GM18508 (cell line): ENCODE results near the gene IL4R.
"Not testable (repeated sequence)": the region's sequence is repeated elsewhere in the genome, so short reads cannot be mapped to it uniquely, and the experiment has no call there.

Experiments
- ATAC-seq: cut with Tn5 transposase; IDR thresholded peaks from one replicate; pipeline ENCODE4 v1.9.1; 2021; ENCODE audit warnings: moderate number of reproducible peaks; ENCODE audit not compliant: insufficient read depth, unreplicated experiment

IL4R gene

DNA sequence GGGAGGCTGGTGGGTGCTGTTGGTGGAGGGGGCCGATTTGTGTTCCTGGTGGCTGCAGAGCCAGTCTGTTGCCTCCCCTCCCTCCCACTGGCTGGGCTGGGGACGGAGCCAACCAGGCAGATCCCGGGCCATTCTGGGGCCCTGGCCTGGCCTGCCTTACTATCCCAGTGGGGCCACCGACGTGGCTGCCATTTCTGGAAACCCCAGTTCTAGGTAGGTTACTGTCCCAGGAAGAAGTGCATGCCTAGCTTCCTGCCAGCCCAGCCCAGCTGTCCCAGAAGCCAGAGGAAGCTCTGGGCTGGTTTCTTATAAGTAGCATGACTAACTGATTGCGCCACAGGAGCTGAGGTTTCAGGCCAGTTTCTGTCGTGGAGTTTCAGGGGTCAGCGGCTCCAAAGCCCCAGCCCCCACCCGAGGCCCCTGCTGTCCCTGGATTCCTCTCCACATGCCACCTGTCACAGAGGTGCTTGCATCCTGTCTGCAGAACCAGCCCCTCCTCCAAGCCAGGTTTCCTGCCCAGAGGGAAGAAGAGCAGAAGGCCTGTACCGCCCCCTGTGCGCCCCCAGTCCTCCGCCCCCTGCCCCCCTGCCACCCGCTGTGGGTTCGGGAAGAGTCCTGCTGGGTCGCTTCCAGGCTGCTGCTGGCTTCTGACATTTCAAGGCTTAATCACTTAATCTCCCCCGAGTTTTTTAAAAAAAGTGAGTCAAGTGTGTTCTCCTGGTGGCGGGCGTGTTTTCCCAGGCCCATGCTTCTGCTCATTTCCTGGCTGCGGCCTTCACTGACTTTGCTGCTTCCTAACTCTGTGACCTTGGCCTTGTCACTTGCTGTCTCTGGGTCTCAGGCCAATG is 13.2 kb downstream of the IL4R start:
- ATAC-seq = no peak

DNA sequence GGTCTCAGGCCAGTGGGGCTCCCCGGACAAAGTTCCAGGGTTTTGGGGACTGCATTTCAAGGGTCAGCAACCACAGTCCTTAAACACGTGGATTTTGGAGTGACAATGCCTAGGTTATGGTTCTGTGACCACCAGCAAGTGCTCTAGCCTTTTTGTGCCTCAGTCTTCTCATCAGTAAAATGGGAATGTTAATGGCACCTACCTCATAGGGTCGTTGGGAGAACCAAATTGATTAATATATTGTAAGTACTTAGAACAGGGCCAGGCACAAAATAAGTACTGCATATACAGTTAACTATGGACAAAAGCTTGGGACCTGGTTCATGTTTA is 13.8 kb downstream of the IL4R start:
- ATAC-seq = no peak

DNA sequence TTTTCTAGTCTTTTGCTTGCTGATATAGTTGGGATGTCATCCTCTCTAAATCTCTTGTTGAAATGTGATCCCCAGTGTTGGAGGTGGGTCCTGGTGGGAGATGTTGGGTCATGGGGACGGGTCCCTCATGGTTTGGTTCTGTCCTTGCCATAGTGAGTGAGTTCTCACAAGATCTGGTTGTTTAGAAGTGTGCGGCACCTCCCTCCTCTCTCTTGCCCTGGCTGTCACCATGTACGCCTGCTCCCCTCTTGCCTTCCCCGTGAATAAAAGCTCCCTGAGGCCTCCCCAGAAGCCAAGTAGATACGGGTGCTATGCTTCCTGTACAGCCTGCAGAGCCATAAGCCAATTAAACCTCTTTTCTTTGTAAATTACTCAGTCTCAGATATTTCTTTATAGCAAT is 15.2 kb downstream of the IL4R start:
- ATAC-seq = no peak

DNA sequence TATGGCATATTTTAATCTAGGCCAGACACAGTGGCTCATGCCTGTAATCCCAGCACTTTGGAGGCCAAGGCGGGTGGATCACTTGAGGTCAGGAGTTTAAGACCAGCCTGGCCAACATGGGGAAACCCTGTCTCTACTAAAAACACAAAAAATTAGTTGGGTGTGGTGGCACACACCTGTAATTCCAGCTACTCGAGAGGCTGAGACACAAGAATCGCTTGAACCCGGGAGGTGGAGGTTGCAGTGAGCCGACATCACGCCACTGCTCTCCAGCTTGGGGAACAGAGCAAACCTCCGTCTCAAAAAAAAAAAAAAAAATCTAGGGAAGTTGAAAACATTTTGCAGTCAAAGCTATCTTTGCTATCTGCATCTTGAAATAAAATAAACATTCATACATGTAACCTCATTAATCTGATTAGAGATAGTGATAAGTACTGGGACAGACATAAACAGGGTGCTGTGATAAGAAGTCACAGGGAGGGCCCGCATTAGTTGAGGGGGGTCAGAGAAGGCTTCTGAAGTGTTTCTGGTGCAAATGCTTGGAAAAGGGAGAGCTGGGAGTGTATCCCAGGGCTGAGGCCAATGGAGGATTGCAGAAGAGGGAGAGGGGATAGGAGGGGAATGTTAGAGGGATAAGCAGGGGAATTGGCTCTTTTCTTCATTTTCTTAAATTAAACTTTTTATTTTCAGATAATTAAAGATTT is 15.8 kb downstream of the IL4R start:
- ATAC-seq = not testable (repeated sequence)

DNA sequence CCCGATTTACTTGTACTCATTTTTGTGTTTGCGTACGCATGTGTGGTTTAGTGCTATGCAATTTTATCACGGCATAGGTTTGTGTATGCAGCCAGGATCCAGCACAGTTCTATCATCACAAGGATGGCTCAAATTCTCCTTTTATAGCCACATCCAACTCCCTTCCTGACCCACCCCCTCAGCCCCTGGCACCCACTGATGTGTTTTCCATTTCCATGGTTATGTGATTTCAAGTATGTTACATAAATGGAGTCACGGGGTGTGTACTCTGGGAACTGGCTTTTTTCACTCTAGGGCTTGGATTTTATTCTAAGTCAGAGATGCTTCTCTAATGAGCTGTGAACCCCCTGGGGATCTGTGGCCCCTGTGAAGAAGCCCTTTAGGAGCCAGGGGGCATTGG is 16.8 kb downstream of the IL4R start:
- ATAC-seq = no peak

DNA sequence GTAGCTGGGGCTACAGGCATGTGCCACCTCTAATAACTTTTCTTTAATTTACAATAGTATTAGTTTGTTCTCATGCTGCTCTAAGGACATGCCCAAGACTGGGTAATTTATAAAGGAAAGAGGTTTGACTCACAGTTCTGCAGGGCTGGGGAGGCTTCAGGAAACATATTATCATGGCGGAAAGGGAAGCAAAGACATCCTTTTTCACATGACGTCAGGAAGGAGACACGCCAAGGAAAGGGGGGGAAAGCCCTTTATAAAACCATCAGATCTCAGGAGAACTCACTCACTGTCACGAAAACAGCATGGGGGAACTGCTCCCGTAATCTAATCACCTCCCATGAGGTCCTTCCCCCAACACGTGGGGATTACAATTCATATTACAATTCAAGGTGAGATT is 18.3 kb downstream of the IL4R start:
- no peak for ATAC-seq

DNA sequence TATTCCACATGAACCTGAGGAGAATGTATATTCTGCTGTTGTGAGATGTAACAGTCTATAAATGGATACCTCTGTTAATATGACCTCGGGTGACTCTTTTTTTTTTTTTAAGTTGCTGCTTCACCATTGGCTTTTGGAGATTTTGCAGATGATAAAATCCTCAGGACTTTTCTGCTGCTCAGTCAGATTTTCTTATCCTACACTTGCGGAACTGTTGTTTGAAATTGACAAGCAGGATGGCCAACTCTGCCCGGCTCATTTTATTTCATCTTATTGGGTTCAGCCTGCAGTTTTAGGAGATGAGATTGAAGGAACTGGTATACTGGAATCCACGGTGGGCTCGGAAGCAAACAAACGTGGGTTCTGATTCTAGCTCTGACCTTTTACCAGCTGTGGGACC is 19.3 kb downstream of the IL4R start:
- no peak for ATAC-seq

DNA sequence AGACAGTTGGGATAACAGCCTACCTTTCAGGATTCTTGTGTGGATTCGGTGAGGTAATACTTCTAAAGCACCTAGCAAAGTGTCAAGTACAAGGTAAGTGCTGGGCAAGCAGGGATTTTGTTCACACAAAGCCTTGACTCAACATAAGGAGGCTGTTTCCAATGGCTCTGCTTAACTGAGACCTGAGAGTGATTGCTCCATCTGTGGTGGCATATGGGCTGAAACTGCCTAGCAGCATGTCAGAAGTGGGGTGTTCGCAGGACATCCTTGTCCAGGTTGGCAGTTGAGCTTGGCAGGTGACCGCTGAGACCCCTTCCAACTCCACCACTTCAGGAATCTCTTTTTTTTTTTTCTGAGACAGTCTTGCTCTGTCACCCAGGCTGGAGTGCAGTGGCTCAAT is 19.8 kb downstream of the IL4R start:
- no peak for ATAC-seq

DNA sequence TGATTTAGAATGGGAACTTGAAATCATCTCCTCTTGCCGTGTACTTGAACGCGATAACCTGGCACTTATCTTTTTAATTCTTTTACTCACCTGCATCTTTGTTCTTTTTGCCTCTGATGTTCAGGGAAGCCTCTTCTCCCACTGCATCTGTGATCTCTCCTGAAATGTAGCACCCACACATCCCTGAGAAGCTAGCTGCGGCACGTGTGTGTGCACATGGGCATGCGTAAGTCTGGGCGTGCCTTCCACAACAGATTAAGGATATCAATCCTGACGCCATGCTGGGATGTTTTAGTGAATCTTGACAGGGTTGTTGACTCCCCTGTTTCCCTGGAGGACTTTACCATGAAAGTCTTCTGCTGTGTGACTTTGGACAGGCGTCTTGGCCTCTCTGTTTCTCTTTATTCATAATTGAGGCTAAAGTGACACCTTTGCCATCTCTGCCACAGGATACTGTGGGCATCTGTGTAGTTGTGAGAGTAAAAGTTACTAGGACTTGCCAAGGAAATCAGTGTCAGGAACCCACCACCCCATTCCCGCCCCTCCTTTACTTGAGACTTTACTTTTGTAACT is 20.5 kb downstream of the IL4R start:
- no peak for ATAC-seq

DNA sequence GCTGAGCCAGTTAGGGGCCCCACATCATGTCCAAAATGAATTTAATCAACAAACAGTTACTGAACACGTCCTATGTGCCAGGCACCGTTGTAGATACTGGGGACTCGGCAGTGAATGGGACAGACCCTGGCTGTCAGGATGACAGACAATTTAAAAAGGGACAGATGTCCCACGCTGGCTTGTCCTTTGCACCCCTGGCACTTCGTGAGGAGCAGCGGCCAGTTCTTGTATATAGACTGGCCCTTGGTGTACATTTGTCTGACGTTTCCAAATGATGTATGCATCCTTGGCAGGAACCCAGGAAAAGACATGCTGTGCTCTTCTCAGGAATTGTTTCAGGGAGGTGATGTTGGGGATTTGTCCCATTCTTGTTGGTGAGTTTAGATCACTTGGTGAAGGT is 21.1 kb downstream of the IL4R start:
- ATAC-seq = no peak

DNA sequence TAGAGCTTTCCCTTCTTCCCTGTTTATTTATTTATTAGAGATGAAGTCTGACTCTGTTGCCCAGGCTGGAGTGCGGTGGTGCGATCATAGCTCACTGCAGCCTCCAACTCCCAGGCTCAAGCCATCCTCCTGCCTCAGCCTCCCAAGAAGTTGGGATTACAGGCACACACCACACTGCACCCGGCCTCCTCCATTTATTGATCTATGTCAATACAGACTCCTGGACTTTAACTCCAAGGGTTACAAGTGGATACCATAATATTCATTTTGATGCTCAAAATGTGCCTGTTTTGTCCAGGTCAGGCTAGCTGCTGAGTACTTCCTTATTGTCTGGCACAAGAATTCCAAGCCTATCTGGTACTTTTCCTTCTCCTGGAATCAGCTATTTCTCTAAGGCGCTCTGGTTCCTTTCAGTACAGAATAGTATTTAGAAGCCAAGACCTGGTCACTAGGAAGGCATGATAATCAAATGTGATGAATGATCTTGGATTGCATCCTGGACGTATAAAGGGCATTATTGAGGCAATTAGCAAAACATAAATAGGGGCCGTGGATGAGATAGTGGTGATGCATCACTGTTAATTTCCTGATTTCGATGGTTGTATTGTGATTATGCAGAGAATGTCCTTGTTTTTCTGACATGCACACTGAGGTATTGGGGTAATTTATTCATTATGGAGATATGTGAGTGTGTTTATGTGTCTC is 21.7 kb downstream of the IL4R start:
- no peak for ATAC-seq

DNA sequence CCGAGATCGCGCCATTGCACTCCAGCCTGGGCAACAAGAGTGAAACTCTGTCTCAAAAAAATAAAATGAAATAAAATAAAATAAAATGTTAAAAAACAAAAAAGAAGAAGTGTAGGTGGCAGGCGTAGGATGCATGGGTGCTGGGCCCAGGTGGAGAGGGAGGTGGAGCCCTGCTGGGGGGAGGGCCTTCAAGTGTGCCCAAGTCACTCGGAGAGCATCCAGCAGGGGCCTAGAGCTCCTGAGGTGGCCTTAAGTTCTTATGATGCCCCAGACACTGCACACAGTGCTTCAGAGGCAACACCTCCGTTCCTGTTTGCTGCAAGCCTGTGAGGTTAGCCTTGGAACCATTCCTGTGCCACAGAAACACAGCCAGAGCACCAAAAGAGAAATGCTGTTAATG is 23.2 kb downstream of the IL4R start:
- no peak for ATAC-seq

DNA sequence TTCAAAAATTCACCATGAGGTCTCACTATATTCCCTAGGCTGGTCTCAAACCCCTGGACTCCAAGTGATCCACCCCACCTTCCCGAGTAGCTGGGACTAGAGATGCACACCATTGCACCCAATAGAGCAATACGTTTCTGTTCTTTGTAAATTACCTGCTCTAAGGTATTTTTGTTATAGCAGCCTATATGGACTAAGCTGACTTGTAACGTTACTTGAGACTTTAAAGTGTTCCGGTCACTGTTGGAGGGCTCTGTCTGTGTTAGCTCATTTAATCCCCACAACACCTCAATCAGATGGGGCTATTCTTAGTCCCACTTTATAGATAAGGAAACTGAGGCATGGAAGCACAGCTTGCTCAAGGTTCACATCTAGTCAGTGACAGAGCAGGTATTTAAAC is 25.4 kb downstream of the IL4R start:
- ATAC-seq = no peak

DNA sequence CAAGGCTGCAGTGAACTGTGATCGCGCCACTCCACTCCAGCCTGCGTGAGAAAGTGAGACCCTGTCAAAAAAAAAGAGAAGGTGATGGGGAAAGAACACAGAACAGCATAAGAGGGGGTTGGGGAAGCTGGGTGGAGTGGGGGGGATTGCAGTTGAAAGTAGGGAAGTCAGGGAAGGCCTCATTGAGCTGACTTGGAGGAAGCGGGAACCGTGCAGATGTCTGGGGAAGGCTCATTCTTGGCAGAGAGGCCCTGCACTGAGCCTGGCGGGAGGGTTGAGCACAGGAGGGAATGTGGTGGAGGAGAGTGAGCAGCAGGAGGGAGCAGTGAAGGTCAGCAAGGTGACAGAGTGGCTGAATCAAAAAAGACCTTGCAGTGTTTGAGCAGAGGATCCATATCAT is 26.9 kb downstream of the IL4R start:
- no peak for ATAC-seq

DNA sequence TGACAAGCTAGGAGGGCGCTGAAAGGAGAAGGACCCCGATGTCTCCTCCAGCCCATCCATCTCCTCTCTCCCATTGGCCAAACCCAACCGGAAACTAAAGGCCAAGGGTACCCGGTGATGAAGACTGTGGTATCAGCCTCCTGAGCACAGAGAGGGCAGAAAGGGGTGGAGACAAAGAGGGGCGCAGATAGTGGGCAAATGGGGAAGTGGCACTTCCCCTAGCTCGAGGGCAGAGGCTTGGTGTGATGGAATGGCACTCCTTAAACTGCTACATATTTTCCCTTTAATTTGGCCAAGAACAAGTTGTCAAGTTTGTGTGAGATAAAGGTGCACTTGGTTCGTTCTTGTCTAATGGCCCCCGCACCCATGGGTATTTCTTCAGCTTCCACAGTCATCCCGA is 27.8 kb downstream of the IL4R start:
- ATAC-seq = no peak

DNA sequence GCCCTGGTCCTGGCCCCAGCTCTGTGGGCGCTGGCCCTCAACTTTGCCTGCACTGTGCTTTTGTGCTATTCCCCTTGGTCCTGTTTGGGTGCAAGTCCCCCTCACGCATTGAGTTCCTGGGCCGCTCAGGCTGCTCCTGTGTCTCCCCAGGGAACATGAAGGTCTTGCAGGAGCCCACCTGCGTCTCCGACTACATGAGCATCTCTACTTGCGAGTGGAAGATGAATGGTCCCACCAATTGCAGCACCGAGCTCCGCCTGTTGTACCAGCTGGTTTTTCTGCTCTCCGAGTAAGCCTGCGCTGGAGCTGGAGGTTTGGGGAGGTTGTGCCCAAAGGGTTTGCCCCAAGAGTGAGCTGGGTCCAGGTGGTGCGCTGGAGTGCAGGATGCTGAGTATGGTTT is 28.2 kb downstream of the IL4R start:
- no peak for ATAC-seq

DNA sequence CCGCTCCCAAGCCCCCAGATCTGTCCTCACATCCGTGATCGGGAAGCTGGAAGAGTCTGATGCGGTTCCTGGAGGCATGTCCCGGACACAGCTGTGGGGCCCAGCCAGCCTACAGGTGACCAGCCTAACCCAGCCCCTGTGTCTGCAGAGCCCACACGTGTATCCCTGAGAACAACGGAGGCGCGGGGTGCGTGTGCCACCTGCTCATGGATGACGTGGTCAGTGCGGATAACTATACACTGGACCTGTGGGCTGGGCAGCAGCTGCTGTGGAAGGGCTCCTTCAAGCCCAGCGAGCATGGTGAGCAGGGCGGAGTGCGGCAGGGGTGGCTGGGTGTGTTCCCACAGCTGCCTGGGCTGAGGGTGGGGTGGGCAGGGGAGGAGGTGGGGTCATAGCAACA is 30.9 kb downstream of the IL4R start:
- no peak for ATAC-seq

DNA sequence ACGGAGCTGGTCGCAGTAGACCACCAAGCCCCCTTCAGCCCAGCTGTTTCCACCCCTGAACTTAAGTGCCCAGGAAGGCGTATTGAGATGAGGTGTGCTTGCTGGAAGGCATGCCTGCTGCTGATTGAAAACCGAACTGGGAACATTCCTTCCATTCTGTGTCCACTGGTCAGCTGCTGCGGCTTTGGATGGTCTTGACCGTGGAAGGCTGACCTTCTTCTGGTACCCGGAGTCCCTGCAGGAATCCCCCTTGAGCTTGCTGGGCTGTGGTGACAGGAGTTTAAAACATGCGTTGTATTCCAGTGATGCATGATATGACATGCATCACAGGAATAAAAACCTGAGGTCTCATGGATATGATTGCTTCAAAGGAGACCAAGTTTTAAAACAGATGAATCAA is 31.4 kb downstream of the IL4R start:
- ATAC-seq = no peak

DNA sequence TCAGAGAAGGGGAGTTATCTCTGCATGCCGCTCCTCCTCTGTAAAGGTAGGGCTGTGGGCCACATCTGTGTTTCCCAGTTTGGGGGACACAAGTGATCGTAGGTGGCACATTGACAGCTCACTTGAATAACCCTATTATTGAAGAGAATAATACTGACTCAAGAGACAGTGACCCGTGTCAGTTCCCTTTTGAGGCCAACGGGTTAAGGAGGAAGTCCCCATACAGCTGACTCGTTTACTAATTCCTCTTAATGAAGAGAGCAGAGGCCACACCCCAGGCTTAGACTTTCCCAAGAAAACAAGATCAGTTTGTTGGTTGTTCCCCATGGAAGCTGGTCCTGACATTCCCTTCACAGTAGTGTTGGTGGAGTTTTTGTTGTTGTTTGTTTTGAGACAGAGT is 33.0 kb downstream of the IL4R start:
- no peak for ATAC-seq

DNA sequence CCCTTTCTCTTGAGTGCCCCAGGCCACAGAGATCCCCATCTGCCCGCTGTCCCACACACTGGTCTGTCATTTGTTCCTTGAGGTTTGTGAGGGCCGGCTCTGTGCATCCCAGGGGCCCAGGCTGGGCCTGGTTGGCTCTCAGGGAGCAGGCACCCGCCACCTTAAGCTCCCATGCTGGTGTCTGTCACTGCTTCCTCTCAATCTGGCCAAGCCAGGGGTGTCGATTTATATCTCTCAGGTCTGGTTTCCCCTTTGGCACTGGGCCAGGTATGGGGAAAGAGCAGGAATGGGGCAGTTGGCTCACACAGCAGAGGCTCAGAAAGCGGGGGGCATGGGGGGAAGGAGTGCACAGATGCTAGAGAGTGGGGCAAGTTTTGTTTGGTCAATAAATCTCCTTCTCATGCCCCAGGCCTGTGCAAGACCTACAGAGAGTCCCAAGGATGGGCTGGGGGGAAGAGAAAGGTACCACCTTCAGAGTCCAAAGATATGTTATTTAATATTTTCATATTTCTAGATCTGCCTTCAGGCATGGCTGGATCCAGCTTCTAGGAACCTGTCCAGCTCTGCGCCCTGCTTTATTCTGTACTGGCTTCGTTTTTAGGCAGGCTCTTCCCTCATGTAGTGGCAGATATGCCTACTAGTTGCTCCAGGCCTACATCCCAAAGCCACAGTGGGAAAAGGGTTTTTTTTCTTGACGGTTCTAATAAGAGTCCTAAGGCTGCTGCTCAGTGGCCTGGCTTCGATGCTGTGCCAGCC is 34.3 kb downstream of the IL4R start:
- no peak for ATAC-seq
